GM12801 (cell line): Measurements from ENCODE around the gene LRRC55.

Source experiments
- CTCF ChIP-seq: IDR thresholded peaks from one replicate; pipeline ENCODE4 v1.5.1; 2011; ENCODE audit warnings: control low read depth; ENCODE audit not compliant: insufficient read length; ENCODE audit errors: extremely low read depth

The LRRC55 gene

GRCh38 chr11:57144531-57145320 is 37.0 kb upstream of the LRRC55 start:
- no peak for TF ChIP-seq CTCF

- no peak for TF ChIP-seq CTCF
Observed at GRCh38 chr11:57146301-57146700, 35.5 kb upstream of the LRRC55 start.

GRCh38 chr11:57148621-57149020 is 33.1 kb upstream of the LRRC55 start:
- no peak for TF ChIP-seq CTCF

GRCh38 chr11:57150454-57150917 is 31.3 kb upstream of the LRRC55 start:
- no peak for TF ChIP-seq CTCF

- TF ChIP-seq CTCF, result no peak
Observed at GRCh38 chr11:57152134-57152533, 29.6 kb upstream of the LRRC55 start.

GRCh38 chr11:57153448-57153847 is 28.3 kb upstream of the LRRC55 start:
- TF ChIP-seq CTCF, result no peak

- TF ChIP-seq CTCF, result no peak
Observed at GRCh38 chr11:57154739-57155138, 27.0 kb upstream of the LRRC55 start.

GRCh38 chr11:57155400-57155799 is 26.4 kb upstream of the LRRC55 start:
- no peak for TF ChIP-seq CTCF
